Vagina (tissue), 2 donors: ENCODE data around the gene ACTR8. TPM values are rescaled to one million over a fixed set of nuclear protein-coding genes. Genes with fewer than 3 reads are reported as not detected.

Experiments
- DNase-seq, 2 donors: peaks; one replicate each; pipeline ENCODE4 v3.0.0-alpha.2; 2017; ENCODE audit errors: extremely low spot score in 2 of 2
- H3K27ac ChIP-seq: fragments of 200-600 bp; sonication (generic); one replicate; pipeline ENCODE4 v1.5.1; 2019
- H3K27me3 ChIP-seq: fragments of 200-600 bp; sonication (generic); one replicate; pipeline ENCODE4 v1.5.1; 2019
- H3K36me3 ChIP-seq, 2 donors: fragments of 200-600 bp; sonication (generic); one replicate each; pipeline ENCODE4 v1.5.1; 2017 to 2019
- H3K4me1 ChIP-seq: fragments of 200-600 bp; sonication (generic); one replicate; pipeline ENCODE4 v1.5.1; 2019
- H3K4me3 ChIP-seq, 2 donors: fragments of 200-600 bp; sonication (generic); 1 replicate in 1 of 2; 2 replicates in 1 of 2; pipeline ENCODE4 v1.5.1; 2016 to 2019
- H3K9me3 ChIP-seq: fragments of 200-600 bp; sonication (generic); one replicate; pipeline ENCODE4 v1.5.1; 2019
- CTCF ChIP-seq, 3 experiments: fragments of 450-650 bp in 2 of 3; fragments of 200-600 bp in 1 of 3; sonication (generic) in 1 of 3; IDR thresholded peaks; one replicate each; pipeline ENCODE4 v1.5.1; 2017 to 2019; ENCODE audit warnings: antibody characterized with exemption in 3 of 3, mild to moderate bottlenecking in 2 of 3, moderate library complexity in 2 of 3
- POLR2A ChIP-seq, 2 donors: fragments of 450-650 bp; IDR thresholded peaks; one replicate each; pipeline ENCODE4 v1.6.1; 2017; ENCODE audit warnings: antibody characterized with exemption in 2 of 2, mild to moderate bottlenecking in 2 of 2, moderate library complexity in 2 of 2
- POLR2AphosphoS5 ChIP-seq, 2 donors: sonication (generic); formaldehyde crosslinking; IDR thresholded peaks; one replicate each; pipeline ENCODE4 v1.9.0; 2017; ENCODE audit warnings: antibody characterized with exemption in 2 of 2, mild to moderate bottlenecking in 2 of 2, low read depth in 1 of 2; ENCODE audit not compliant: insufficient read depth in 1 of 2
- intact Hi-C: fragments of 100-400 bp; cut with DNase I; formaldehyde crosslinking; loops from one replicate; pipeline ENCODE4 v1.15.1; 2023
- total RNA-seq: library from RNA; depleted of rRNA; stranded (reverse); fragments of >200 nt; gene quantifications from one replicate; pipeline ENCODE4 v1.2.3, GENCODE V29; 2016

Gene ACTR8
- total RNA-seq, 1 donor from 2014 or later = 18.4 TPM

GRCh38 chr3:53824795-53825194 is 57.2 kb downstream of the ACTR8 start:
- no peak overlapping the region for H3K4me3 ChIP-seq
- intact Hi-C loops = no loop called here
- H3K27me3 ChIP-seq = no peaks in the 10 kb centered on the region
- no peaks in the 10 kb centered on the region for H3K9me3 ChIP-seq
- TF ChIP-seq CTCF (IDR thresholded peaks at IDR 0.05) (no peak), POLR2AphosphoS5 (IDR thresholded peaks at IDR 0.05; ENCODE audit: insufficient read depth in 1 of 2, low read depth in 1 of 2) (no peak), POLR2A (IDR thresholded peaks at IDR 0.05) (no peak)
- no peak overlapping the region for H3K27ac ChIP-seq
- H3K4me1 ChIP-seq = peaks cover 7% of the 10 kb centered on the region
- no peak for DNase-seq
- no peaks in the 10 kb centered on the region for H3K36me3 ChIP-seq

- no peaks in the 10 kb centered on the region for H3K9me3 ChIP-seq
- TF ChIP-seq CTCF (IDR thresholded peaks at IDR 0.05) = no peak
- no peak for TF ChIP-seq POLR2A (IDR thresholded peaks at IDR 0.05)
- TF ChIP-seq POLR2AphosphoS5 (IDR thresholded peaks at IDR 0.05; ENCODE audit: insufficient read depth in 1 of 2, low read depth in 1 of 2) = no peak
- intact Hi-C loops = no loop called here
- H3K36me3 ChIP-seq = no peaks in the 10 kb centered on the region
- H3K4me1 ChIP-seq = peaks cover 7% of the 10 kb centered on the region
- DNase-seq = no peak
- peak overlapping the region; percentile 39 for H3K27ac ChIP-seq
- H3K27me3 ChIP-seq = no peaks in the 10 kb centered on the region
- no peak overlapping the region for H3K4me3 ChIP-seq
Observed at GRCh38 chr3:53823956-53824657, 57.8 kb downstream of the ACTR8 start.

- no peak overlapping the region for H3K27ac ChIP-seq
- no peak overlapping the region for H3K4me3 ChIP-seq
- no peak for DNase-seq
- intact Hi-C loops = no loop called here
- H3K4me1 ChIP-seq = peaks cover 7% of the 10 kb centered on the region
- H3K9me3 ChIP-seq = no peaks in the 10 kb centered on the region
- H3K36me3 ChIP-seq = no peaks in the 10 kb centered on the region
- TF ChIP-seq POLR2A (IDR thresholded peaks at IDR 0.05) = no peak
- TF ChIP-seq CTCF (IDR thresholded peaks at IDR 0.05) = no peak
- TF ChIP-seq POLR2AphosphoS5 (IDR thresholded peaks at IDR 0.05; ENCODE audit: insufficient read depth in 1 of 2, low read depth in 1 of 2) = no peak
- H3K27me3 ChIP-seq = no peaks in the 10 kb centered on the region
Observed at GRCh38 chr3:53823026-53823955, 58.7 kb downstream of the ACTR8 start.

- peaks cover 7% of the 10 kb centered on the region for H3K4me1 ChIP-seq
- DNase-seq = no peak
- no peak overlapping the region for H3K4me3 ChIP-seq
- intact Hi-C loops = no loop called here
- no peaks in the 10 kb centered on the region for H3K9me3 ChIP-seq
- no peaks in the 10 kb centered on the region for H3K36me3 ChIP-seq
- no peaks in the 10 kb centered on the region for H3K27me3 ChIP-seq
- TF ChIP-seq CTCF (IDR thresholded peaks at IDR 0.05) (no peak), POLR2A (IDR thresholded peaks at IDR 0.05) (no peak), POLR2AphosphoS5 (IDR thresholded peaks at IDR 0.05; ENCODE audit: insufficient read depth in 1 of 2, low read depth in 1 of 2) (no peak)
- no peak overlapping the region for H3K27ac ChIP-seq
Observed at GRCh38 chr3:53822331-53822741, 59.6 kb downstream of the ACTR8 start.
